GM15510 (cell line): ENCODE data around the gene PGAM5.
A peak's percentile ranks its signal among the peaks of the same experiment; 100 is the strongest.

Experiments
- POLR2A ChIP-seq: IDR thresholded peaks from 3 replicates; pipeline ENCODE4 v1.6.1; 2011; ENCODE audit warnings: borderline replicate concordance; ENCODE audit not compliant: insufficient read length; ENCODE audit errors: extremely low read depth

Gene PGAM5

DNA sequence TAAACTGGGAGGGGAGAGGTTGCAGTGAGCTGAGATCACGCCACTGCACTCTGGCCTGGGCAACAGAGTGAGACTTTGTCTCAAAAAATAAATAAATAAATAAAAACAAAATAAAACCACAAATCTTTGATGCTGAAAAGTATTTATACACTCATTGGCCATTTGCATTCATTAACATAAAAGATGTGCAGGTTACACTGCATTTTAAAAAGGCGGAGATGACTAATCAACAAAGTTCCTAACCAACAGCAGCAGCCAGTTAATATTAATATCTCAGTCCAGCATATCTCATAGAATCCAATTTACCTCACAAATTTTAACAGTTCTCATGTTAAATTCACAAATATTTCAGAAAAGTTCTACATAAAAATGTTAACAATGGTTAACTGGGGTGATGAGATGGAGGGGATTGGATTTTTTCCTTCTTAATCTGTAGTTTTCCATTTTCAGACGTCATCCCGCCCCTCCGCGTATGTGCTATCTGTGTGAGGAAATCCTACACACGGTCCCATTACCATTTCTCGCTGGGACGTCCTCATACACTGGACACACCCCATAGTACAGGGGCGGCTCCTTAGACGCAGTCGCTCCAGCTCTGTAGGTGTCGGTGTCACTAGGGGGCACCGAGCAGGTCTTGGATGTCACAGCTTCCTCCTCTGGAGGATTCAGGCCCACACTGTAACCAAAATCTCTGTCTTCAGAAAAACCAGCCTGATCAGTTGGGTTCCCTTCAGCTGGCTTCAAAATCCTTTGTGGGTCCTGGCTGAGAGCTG, 43.7 kb downstream of the PGAM5 start:
- TF ChIP-seq POLR2A = no peak

DNA sequence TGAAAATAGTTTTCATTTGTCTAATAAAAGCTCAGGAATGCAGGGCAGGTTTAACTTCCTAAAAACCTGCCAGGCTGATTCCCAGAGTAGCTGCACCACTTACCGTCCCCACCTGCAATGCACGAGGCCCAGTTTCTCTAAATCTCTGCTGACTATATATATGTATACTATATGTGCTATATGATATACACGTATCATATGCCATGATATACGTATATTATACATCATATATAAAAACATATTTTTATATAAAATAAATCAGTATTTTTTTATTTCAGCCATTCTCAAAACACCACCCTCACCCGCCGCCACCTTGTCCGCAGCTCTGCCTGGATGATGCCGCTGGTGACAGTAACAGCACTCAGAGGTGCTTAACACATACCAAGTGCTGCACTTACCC, 48.7 kb downstream of the PGAM5 start:
- TF ChIP-seq POLR2A = no peak

DNA sequence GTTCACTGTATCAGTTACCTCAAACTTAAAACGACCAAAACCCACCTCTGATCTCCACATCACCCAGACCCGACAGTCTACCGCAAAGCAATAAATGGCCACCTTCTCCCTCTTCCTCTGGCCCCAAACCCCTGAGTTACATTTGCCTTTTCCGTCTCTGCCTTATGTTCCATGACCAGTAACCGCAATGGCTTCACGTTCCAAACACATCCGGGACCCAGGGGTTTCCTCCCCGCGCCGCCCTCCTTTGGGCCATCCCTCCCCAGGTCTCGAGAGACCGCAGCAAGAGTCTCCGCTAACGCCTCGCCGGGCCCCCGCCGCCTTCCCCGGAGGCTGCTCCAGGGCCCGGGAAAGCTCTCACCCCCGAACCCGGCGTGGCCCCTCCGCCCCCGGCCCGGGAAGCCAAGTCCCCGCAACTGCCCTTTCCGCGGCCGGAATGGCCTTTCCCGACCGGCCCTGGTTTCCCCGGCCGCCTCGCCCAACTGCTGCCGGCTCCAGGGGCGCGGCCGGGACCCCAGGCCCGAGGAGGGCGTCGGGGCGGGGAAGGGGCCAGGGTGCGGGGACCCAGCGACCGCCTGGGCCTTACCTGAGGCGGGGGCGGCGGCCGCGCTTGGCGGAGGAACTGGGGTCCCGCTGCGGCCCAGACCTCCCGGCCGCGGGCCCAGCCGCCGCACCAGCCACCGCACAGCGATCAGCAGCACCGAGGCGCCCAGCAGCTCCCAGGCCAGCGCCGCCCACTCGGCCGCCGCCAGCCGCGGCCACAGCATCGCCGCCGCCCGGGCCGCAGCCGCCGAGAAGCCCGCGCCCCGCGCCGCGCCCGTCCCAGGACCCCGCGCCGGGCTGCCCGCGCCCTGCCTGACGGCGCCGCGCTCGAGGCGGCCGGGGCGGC, 50.6 kb downstream of the PGAM5 start, which contains the start of gene ANKLE2:
Gene ANKLE2 (minus strand): TSS at position 801 of the 889 bp plus-strand sequence. CDS start 34 bp downstream, at position 767.
- TF ChIP-seq POLR2A = no peak

- TF ChIP-seq POLR2A = peak; percentile 83
Measured at GRCh38 chr12:132761921-132762583, 51.4 kb downstream of the PGAM5 start.

GRCh38 chr12:132764231-132764630, 53.6 kb downstream of the PGAM5 start:
- TF ChIP-seq POLR2A = no peak

GRCh38 chr12:132765361-132765760, 54.7 kb downstream of the PGAM5 start:
- TF ChIP-seq POLR2A = no peak

GRCh38 chr12:132766380-132767085, 55.9 kb downstream of the PGAM5 start:
- no peak for TF ChIP-seq POLR2A

- TF ChIP-seq POLR2A = no peak
Measured at GRCh38 chr12:132771126-132771838, 60.6 kb downstream of the PGAM5 start.
